ENCODE results near the gene FAM120B. TPM values are rescaled to one million over a fixed set of nuclear protein-coding genes. Genes with fewer than 3 reads are reported as not detected.

FAM120B gene
- total RNA-seq, 2 experiments from 2014 or later, result 34.9 to 35.8 TPM

DNA sequence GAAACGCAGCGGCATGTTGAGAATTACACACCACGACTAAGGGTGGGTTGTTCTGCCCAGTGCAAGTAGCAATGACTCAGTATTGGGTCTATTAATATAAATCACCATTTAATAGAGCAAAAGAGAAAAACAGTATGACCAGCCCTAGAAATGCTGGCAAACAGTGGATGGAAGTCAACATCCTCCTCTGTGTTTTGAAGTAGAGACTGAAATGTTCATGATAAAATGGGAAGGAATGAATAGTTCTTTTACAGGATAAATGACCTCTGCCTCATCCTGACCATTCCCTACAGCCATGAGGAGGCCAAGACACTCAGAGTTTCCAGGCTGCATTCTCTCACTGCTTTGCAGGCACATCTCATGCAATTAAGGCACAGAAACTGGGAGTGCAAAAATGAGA lies 134.8 kb downstream of the FAM120B start:
- POLR2A ChIA-PET, result no interaction called here
- peaks cover 1% of the 10 kb centered on the region for H3K36me3 Mint-ChIP-seq
- DNase-seq, result no peak
- peaks cover 2% of the 10 kb centered on the region for H3K4me1 Mint-ChIP-seq
- no peak overlapping the region for H3K4me3 Mint-ChIP-seq
- peaks cover 3% of the 10 kb centered on the region for H3K9me3 Mint-ChIP-seq
- no peak overlapping the region for H3K27ac Mint-ChIP-seq
- H3K27me3 Mint-ChIP-seq, result peaks cover 7% of the 10 kb centered on the region
- no peak for ATAC-seq (ENCODE audit: low read depth)

DNA sequence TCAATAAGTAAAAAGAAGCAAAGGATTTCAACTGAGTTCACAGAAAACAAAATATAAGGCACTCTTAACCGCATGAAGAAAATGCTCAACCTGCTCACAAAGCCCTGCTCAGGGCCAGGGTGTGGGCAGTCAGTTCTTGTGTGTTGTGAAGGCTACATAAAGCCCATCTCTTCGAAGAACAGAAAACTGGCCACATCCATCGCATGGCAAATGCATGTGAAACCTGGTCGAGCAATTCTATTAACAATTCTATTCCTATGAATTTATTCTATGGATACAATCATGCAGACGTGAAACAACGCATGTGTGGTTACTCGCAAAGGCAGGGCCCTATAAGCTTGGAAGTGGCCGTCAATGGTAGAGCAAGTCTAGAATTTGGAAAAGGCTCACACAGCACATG lies 136.0 kb downstream of the FAM120B start:
- Mint-ChIP-seq H3K27ac (no peak overlapping the region), H3K4me3 (no peak overlapping the region), H3K36me3 (no peaks in the 10 kb centered on the region), H3K4me1 (peaks cover 2% of the 10 kb centered on the region), H3K27me3 (peaks cover 7% of the 10 kb centered on the region), H3K9me3 (no peaks in the 10 kb centered on the region)
- DNase-seq, result no peak
- no peak for ATAC-seq (ENCODE audit: low read depth)
- POLR2A ChIA-PET, result no interaction called here

GRCh38 chr6:170443151-170443662 lies 136.6 kb downstream of the FAM120B start:
- no peaks in the 10 kb centered on the region for H3K9me3 Mint-ChIP-seq
- POLR2A ChIA-PET, result no interaction called here
- H3K4me1 Mint-ChIP-seq, result no peaks in the 10 kb centered on the region
- no peak overlapping the region for H3K27ac Mint-ChIP-seq
- DNase-seq, result no peak
- H3K36me3 Mint-ChIP-seq, result no peaks in the 10 kb centered on the region
- H3K27me3 Mint-ChIP-seq, result peaks cover 7% of the 10 kb centered on the region
- no peak for ATAC-seq (ENCODE audit: low read depth)
- H3K4me3 Mint-ChIP-seq, result no peak overlapping the region

- no peak overlapping the region for H3K4me3 Mint-ChIP-seq
- peaks cover 7% of the 10 kb centered on the region for H3K27me3 Mint-ChIP-seq
- H3K36me3 Mint-ChIP-seq, result no peaks in the 10 kb centered on the region
- no peaks in the 10 kb centered on the region for H3K4me1 Mint-ChIP-seq
- ATAC-seq (ENCODE audit: low read depth) (no peak), DNase-seq (no peak)
- no peak overlapping the region for H3K27ac Mint-ChIP-seq
- POLR2A ChIA-PET, result no interaction called here
- H3K9me3 Mint-ChIP-seq, result no peaks in the 10 kb centered on the region
These were observed 137.6 kb downstream of the FAM120B start for GRCh38 chr6:170444056-170444591.

- Mint-ChIP-seq H3K27me3 (peaks cover 7% of the 10 kb centered on the region), H3K27ac (no peak overlapping the region), H3K36me3 (no peaks in the 10 kb centered on the region), H3K4me3 (no peak overlapping the region), H3K4me1 (no peaks in the 10 kb centered on the region), H3K9me3 (no peaks in the 10 kb centered on the region)
- ATAC-seq (ENCODE audit: low read depth) (no peak), DNase-seq (no peak)
- POLR2A ChIA-PET, result no interaction called here
These were observed 138.3 kb downstream of the FAM120B start for GRCh38 chr6:170444811-170445211.

- DNase-seq, result no peak
- Mint-ChIP-seq H3K36me3 (no peaks in the 10 kb centered on the region), H3K9me3 (no peaks in the 10 kb centered on the region), H3K4me3 (no peak overlapping the region), H3K27me3 (peaks cover 5% of the 10 kb centered on the region), H3K27ac (no peak overlapping the region), H3K4me1 (no peaks in the 10 kb centered on the region)
- POLR2A ChIA-PET, result no interaction called here
- ATAC-seq (ENCODE audit: low read depth), result no peak
These were observed 138.9 kb downstream of the FAM120B start for GRCh38 chr6:170445487-170445886.

GRCh38 chr6:170445971-170446370 lies 139.4 kb downstream of the FAM120B start:
- H3K27me3 Mint-ChIP-seq, result peaks cover 4% of the 10 kb centered on the region

GRCh38 chr6:170446841-170447560 lies 140.4 kb downstream of the FAM120B start:
- Mint-ChIP-seq H3K9me3 (no peaks in the 10 kb centered on the region), H3K4me3 (no peak overlapping the region), H3K4me1 (no peaks in the 10 kb centered on the region), H3K36me3 (no peaks in the 10 kb centered on the region), H3K27ac (no peak overlapping the region), H3K27me3 (no peaks in the 10 kb centered on the region)
- ATAC-seq (ENCODE audit: low read depth) (no peak), DNase-seq (no peak)
- POLR2A ChIA-PET, result no interaction called here

More at GRCh38 chr6:170445971-170446370, 139.4 kb downstream of the FAM120B start:
- Mint-ChIP-seq H3K27ac (no peak overlapping the region), H3K36me3 (no peaks in the 10 kb centered on the region), H3K9me3 (no peaks in the 10 kb centered on the region), H3K4me1 (no peaks in the 10 kb centered on the region), H3K4me3 (no peak overlapping the region)
- POLR2A ChIA-PET, result no interaction called here
- ATAC-seq (ENCODE audit: low read depth) (no peak), DNase-seq (no peak)

DNA sequence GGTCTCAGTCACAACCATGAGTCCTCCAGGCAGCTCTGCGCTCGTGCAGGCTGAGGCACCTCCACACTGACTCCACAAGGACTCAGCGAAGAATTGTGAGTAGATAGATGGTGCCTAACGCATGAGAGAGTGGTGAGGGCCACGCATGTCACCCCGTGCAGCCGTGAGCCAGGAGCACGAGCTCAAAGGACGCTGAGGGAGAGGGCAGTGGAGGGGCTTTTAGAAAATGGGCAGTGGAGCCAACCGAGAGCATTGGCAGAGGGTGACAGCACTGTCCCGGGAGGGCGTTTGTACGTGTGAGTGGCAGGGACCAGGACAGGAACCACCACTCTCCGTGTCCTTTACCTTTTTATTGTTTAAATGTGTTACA lies 141.0 kb downstream of the FAM120B start:
- no peaks in the 10 kb centered on the region for H3K36me3 Mint-ChIP-seq
- POLR2A ChIA-PET, result no interaction called here
- H3K27ac Mint-ChIP-seq, result no peak overlapping the region
- no peaks in the 10 kb centered on the region for H3K9me3 Mint-ChIP-seq
- no peak for ATAC-seq (ENCODE audit: low read depth)
- H3K4me1 Mint-ChIP-seq, result no peaks in the 10 kb centered on the region
- no peak overlapping the region for H3K4me3 Mint-ChIP-seq
- DNase-seq, result no peak
- no peaks in the 10 kb centered on the region for H3K27me3 Mint-ChIP-seq

GRCh38 chr6:170448317-170448716 lies 141.8 kb downstream of the FAM120B start:
- Mint-ChIP-seq H3K4me1 (peaks cover 1% of the 10 kb centered on the region), H3K4me3 (no peak overlapping the region), H3K27ac (no peak overlapping the region), H3K36me3 (no peaks in the 10 kb centered on the region), H3K9me3 (no peaks in the 10 kb centered on the region), H3K27me3 (no peaks in the 10 kb centered on the region)
- no peak for DNase-seq
- ATAC-seq (ENCODE audit: low read depth), result no peak
- POLR2A ChIA-PET, result interaction anchor here (0.6 kb wide), 1 partner anchor 359 kb away, joined by 4 read pairs; no protein-coding TSS in a partner anchor

DNA sequence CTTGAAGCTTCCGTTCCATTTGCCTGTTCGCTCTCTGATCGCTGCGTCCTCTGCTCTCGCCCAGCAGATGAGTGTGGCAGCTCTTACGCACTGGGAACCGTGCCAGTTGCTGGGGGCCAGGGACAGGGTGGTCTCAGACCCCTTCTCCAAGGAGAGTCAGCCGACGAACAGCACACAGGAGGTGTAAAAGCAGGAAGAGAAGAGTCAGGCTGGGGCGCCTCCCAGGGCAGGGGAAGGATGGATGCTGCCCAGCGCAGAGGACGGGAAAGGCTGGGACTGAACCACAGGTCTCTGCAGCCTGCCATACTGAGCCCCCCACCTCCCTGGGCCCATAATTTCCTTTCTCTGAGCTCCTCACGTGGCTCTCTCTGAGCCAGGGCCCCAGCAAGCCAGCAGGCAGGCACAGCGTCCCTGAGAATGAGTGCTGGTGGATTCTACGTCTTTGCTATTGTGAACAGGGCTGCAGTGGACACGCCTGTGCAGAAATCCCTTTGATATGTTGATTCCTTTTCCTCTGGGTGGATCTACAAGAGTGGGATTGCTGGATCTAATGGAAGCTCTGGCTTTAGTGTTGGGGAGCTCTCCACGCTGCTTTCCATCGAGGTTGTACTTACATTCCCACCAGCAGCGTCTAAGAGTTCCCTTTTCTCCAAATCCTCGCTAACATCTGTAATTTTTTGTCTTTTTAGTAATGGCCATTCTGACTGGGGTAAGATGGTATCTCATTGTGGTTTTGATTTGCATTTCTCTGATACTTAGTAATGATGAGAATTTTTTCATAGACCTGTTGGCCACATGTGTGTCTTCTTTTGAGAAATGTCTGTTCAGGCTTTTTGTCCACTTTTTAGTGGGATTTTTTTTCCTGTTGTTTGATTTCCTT lies 142.4 kb downstream of the FAM120B start:
- H3K4me1 Mint-ChIP-seq, result peaks cover 1% of the 10 kb centered on the region
- no peak overlapping the region for H3K27ac Mint-ChIP-seq
- no peak for DNase-seq

GRCh38 chr6:170449835-170450753 lies 143.5 kb downstream of the FAM120B start:
- Mint-ChIP-seq H3K27me3 (no peaks in the 10 kb centered on the region), H3K36me3 (no peaks in the 10 kb centered on the region), H3K9me3 (no peaks in the 10 kb centered on the region), H3K27ac (peak overlapping the region; percentile 58), H3K4me3 (no peak overlapping the region), H3K4me1 (peaks cover 5% of the 10 kb centered on the region)
- ATAC-seq (ENCODE audit: low read depth) (peak; percentile 42), DNase-seq (peak; percentile 69)
- POLR2A ChIA-PET, result no interaction called here

More for the DNA sequence above, 142.4 kb downstream of the FAM120B start:
- H3K9me3 Mint-ChIP-seq, result no peaks in the 10 kb centered on the region
- H3K27me3 Mint-ChIP-seq, result no peaks in the 10 kb centered on the region
- POLR2A ChIA-PET, result interaction anchor here (0.6 kb wide), 1 partner anchor 360 kb away, joined by 4 read pairs; no protein-coding TSS in a partner anchor
- H3K4me3 Mint-ChIP-seq, result no peak overlapping the region
- ATAC-seq (ENCODE audit: low read depth), result no peak
- no peaks in the 10 kb centered on the region for H3K36me3 Mint-ChIP-seq

All from activated naive CD8-positive, alpha-beta T cell treated with anti-CD3 and anti-CD28 coated beads, Interleukin-2, amount 10 ng/mL, durations not matched to agents 7 days and 5 days (primary cell).